Astrocyte of the spinal cord (primary cell): ENCODE measurements around the gene CCDC157.
"Not testable (repeated sequence)": the region's sequence is repeated elsewhere in the genome, so short reads cannot be mapped to it uniquely, and the experiment has no call there.

Source experiments
- DNase-seq: peaks from one replicate; pipeline ENCODE4 v3.0.0; 2011; ENCODE audit warnings: low read depth, low spot score
- H3K4me3 ChIP-seq: 2 replicates; pipeline ENCODE4 v1.5.1; 2011; ENCODE audit warnings: low read depth, mild to moderate bottlenecking, low read length, moderate library complexity
- CTCF ChIP-seq: IDR thresholded peaks from 2 replicates; pipeline ENCODE4 v1.5.1; 2012; ENCODE audit warnings: low read depth, mild to moderate bottlenecking, low read length, inconsistent platforms
- in situ Hi-C: cut with HindIII; loops from 2 replicates; pipeline ENCODE4 v1.10.0; 2017; ENCODE audit warnings: low sequenced_read_pairs

CCDC157 gene

GRCh38 chr22:30332994-30333706 is 23.7 kb upstream of the CCDC157 start:
- no peak for DNase-seq
- TF ChIP-seq CTCF = no peak
- no peak overlapping the region for H3K4me3 ChIP-seq
- in situ Hi-C loops = no loop called here

- no peak overlapping the region for H3K4me3 ChIP-seq
- in situ Hi-C loops = no loop called here
- no peak for TF ChIP-seq CTCF
- no peak for DNase-seq
Observed at GRCh38 chr22:30333707-30334087, 23.1 kb upstream of the CCDC157 start.

- in situ Hi-C loops = no loop called here
- H3K4me3 ChIP-seq = no peak overlapping the region
- no peak for TF ChIP-seq CTCF
- no peak for DNase-seq
Observed at GRCh38 chr22:30334646-30335045, 22.2 kb upstream of the CCDC157 start.

- in situ Hi-C loops = no loop called here
- no peak for TF ChIP-seq CTCF
- no peak overlapping the region for H3K4me3 ChIP-seq
- no peak for DNase-seq
Observed at GRCh38 chr22:30335236-30335635, 21.6 kb upstream of the CCDC157 start.

GRCh38 chr22:30336752-30337460 is 19.9 kb upstream of the CCDC157 start:
- H3K4me3 ChIP-seq = no peak overlapping the region
- in situ Hi-C loops = no loop called here
- no peak for TF ChIP-seq CTCF
- DNase-seq = no peak

- DNase-seq = no peak
- H3K4me3 ChIP-seq = no peak overlapping the region
- no peak for TF ChIP-seq CTCF
- in situ Hi-C loops = no loop called here
Observed at GRCh38 chr22:30337461-30337778, 19.4 kb upstream of the CCDC157 start.

- H3K4me3 ChIP-seq, DNase-seq, in situ Hi-C loops: not testable (repeated sequence)
Observed at GRCh38 chr22:30338341-30338740, 18.5 kb upstream of the CCDC157 start.
